GM18519 (cell line): ENCODE results near the gene MAN1C1.
"Not testable (repeated sequence)": the region's sequence is repeated elsewhere in the genome, so short reads cannot be mapped to it uniquely, and the experiment has no call there.

Experiments
- ATAC-seq: cut with Tn5 transposase; IDR thresholded peaks from one replicate; pipeline ENCODE4 v1.9.1; 2021; ENCODE audit warnings: mild to moderate bottlenecking, moderate library complexity; ENCODE audit not compliant: unreplicated experiment, low FRiP score

The MAN1C1 gene

DNA sequence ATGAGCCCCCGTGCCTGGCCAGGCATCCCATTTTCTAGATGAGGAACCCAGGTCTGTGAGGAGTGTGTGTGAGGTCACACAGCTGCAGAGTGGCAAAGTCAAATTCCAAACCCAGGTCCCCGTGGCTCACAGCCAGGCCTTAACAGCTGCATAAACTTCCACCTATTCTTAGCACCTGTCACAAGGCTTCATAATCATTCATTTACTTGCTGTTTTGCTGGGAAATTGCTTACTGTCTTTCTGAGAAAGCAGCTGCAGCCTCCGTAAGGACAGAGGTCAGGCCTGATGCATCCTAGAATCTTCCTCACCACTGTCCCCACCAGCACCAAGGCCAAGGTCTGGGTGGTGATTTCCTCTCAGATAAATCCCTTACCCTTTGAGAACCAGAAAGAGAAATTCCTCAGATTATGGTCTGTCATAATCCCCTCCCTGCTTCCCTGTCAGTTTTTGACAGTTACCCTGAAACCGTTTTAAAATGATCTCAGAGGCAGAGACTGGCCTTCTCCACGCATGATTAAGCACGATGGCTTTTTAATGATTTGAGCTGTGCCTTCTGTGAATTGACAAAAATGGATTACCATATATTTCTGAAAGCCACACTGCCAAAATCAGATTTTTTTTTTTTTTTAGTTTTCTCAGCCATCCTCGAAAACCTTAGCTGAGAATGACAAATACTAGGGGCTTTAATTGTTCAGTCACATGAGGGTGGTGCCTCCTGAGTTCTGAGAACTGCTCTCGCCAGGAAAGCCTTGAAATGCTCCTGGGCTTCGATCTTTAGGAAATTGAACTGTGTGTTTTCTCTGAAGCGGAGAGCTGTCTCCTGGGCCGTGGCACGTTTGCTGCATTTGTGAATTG lies 113.4 kb downstream of the MAN1C1 start:
- ATAC-seq = no peak

- no peak for ATAC-seq
Measured at GRCh38 chr1:25731148-25731547, 114.6 kb downstream of the MAN1C1 start.

- ATAC-seq = no peak
Measured at GRCh38 chr1:25731626-25732370, 115.2 kb downstream of the MAN1C1 start.

DNA sequence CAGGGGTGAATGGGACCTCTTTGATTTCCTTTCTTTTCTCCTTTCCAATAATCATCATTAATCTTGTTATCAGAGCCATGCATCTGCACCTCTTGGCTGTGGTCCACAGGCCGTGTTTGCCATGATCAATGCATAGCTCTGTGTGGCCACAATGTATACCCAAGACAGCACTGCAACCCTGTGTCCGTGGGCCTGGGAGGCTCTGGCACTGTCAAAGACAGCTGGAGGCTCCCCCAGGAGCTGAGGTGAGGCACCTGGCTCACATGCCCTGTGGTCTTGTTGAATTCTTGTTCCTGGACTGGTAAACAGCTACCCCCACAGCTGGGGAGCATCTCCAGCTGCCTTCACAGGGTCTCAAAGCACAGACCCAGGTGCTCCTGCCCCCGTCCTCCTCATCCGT lies 116.2 kb downstream of the MAN1C1 start:
- no peak for ATAC-seq

DNA sequence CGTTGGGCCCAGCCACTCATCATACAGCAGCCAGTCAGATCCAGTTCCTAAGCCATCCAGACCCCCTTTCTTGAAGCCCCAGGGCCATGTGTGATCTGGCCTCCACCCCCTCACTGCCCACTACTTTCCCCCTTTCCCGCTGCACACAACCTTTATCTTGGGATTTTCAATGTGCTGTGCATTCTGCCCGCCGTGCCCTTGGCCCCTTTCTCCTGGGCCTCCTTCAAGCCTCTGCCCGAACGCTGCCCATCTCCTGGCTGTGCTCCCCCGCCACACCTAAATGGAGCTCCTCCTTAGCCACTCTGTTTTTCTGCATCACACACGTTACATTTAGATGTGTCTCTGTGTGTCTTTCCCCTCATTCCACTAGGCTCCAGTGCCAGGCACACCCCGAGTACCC lies 116.7 kb downstream of the MAN1C1 start:
- ATAC-seq = no peak

GRCh38 chr1:25734991-25735390 lies 118.4 kb downstream of the MAN1C1 start:
- not testable (repeated sequence) for ATAC-seq

- no peak for ATAC-seq
Measured at GRCh38 chr1:25735956-25736529, 119.5 kb downstream of the MAN1C1 start.

GRCh38 chr1:25737130-25737529 lies 120.5 kb downstream of the MAN1C1 start:
- no peak for ATAC-seq

- ATAC-seq = no peak
Measured at GRCh38 chr1:25738499-25738898, 121.9 kb downstream of the MAN1C1 start.

DNA sequence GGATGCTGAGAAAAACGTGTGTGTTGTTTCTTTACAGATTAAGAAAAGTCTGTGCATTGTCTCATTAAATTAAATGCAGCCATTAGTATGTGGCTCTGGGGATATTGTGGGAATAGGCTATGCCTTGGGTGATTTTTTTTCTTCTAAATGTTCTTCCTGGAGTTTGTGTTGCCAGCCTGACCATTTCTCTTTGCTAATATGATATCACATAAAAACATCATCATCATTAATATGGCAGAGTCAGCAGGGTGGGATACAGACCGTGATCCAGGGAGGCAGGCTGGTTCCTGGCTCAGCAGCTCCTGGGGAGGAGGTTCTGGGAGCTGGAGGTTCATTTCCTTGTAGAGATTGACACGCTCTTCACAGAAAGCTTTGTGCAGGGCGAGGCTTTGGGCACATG lies 122.8 kb downstream of the MAN1C1 start:
- ATAC-seq = no peak

GRCh38 chr1:25740071-25740470 lies 123.5 kb downstream of the MAN1C1 start:
- ATAC-seq = no peak

- ATAC-seq = no peak
Measured at GRCh38 chr1:25742316-25742715, 125.7 kb downstream of the MAN1C1 start.

- no peak for ATAC-seq
Measured at GRCh38 chr1:25743164-25744139, 126.9 kb downstream of the MAN1C1 start.

DNA sequence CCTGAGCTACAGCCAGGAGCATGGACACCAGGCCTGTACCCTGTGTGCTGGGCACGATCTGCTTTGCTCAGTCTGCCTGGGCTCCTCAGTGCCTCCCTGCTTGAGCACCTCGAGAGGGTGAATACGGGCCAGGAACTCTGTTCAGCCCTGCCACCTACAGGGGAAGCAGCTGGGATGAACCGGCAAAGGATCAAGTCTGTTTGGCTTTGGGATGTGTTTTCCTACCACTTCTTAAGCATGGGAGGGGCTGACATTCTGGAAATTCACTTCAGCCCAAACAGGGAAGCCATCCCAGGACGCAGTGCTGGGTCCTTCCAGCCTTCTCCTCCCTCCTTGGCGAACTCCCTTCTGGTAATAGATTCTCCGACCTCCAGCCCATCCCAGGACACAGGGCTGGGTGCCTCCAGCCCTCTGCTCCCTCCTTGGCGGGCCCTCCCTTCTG lies 127.6 kb downstream of the MAN1C1 start:
- ATAC-seq = no peak

DNA sequence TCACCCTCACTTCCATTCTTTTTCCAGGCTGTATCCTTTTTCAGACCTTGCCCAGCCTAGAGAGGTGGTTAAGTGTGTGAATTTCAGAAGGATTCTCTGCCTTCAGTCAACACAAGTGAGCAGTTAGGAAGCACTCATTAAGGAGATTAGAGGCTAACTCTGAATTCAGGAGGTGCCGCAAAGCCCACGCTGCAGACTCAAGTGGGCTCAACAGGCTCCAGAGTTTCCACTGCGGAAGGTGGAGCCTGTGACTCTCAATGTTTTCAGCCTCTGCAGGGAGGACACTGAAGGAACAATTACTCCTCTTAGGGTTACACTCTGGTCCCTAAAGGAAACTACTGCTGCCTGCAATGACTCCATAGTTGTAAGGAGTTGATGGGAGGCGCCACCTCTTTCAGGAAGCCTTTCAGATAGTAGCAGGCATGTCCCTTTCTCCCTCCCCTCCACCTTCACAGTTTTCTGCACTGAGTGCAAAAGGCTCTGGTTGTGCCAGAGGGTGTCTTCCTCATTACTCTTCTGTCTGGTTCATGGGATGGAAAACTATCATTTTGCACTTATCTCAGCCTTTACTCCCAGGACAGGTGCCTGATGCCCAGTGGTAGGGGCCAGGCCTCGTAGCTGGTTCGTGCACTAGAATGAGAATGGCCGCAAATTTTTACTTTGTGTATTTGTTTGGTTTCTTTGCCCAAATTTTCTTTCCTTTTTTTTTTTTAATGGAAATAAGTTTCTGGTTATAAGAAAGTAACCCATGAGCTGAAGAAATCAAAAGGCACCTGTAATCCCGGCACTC lies 128.2 kb downstream of the MAN1C1 start:
- no peak for ATAC-seq

DNA sequence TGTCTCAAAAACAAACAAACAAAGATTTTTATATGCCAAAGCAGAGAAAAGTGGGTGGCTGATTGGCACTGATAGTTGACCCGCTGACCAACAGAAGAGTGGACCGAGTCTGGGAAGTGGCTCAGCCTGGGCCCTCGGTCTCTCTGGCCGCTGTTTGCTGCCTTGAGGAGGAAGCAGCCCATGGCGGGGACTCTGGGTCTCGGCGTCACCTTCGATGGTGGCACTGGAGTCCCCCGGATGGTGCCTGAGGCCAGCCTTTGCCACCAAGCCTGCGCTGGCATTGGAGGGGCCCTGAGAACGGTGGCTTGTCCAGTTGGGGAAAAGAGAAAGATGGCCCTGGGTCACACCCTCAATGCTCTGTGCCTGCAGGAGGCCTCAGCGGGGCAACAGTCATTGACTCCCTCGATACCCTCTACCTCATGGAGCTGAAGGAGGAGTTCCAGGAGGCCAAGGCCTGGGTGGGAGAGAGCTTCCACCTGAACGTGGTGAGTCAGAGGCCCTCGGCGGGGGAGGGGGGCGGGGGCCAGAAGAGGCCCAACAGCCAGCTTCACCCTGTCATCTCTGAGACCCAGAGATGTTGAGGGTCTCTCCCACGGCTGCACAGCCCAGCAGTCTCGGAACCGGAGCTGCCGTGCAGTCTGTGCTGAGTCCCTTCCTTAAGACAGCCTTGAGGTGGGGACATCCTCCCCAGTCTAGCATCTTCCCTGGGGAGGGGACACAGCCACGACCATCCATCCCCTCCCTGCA lies 129.9 kb downstream of the MAN1C1 start:
- no peak for ATAC-seq

DNA sequence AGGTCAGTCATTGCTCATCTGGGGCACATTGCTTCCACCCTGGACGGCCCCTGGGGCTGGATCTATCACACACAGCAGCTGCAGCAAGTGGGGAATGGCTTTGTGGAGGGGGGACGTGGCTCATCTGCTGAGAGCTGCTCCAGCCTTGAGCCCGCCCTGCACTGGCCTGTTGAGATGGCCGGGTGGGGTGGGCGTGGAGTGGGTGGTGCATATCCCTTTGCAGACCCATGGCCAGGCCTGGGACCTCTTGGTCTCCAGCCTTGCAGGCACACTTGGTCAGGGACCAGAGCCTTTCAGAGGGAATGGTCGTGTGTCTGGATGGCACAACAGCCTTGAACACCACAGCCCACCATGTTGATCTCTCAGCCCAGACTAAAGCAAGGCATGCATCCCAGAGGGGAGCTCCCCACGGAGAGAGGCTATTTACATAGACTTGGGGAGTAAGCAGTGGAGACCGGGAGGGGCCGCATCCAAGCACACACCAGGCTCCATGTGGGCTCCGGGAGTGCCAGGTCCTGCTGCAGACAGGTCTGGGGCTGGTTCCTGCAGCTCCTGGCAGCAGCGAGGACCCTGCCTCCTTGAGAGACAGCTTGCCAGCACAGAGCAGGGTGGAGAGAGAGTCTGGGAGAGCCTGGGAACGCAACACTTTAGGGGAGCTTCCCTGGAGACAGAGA lies 130.6 kb downstream of the MAN1C1 start:
- no peak for ATAC-seq

DNA sequence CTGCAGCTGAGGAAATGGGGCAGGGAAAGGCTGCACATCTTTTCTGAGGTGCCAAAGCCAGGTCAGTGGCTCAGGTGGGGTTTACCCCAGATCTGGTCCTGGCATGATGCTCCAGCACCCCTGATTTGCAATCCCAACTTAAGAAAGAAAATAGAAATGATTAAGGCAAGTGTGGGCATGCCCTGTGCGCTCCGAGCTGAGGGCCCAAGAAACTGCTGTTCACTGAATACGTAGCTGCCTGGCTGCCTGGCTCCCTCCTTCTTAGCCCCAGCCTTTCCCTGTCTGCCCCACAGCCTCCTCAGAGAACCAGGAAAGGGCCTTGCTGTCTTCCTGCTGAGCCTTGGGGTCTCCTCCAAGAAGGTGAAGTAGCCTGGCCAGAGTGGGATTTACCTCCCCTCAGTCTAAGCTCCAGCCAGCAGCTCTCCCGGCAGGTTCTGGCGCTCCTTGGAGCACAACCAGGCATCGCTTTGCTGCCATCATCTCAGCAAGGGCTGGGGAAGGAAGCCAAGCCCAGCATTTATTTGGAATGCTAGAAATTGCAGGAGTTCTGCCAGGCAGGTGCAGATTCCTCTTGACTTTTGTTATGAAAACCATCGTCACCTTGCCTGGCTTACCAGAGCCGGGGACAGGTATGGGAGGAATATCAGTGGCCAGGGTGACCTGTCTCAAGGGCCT lies 132.1 kb downstream of the MAN1C1 start:
- no peak for ATAC-seq
